Activated T-helper 1 cell treated with Interleukin-2 at 50 U/mL for 16 hours (primary cell): ENCODE data around the gene ZNF618.

Source experiments
- DNase-seq: peaks from one replicate; pipeline ENCODE4 v3.0.0-alpha.2; 2020; ENCODE audit warnings: low read depth

Gene ZNF618

DNA sequence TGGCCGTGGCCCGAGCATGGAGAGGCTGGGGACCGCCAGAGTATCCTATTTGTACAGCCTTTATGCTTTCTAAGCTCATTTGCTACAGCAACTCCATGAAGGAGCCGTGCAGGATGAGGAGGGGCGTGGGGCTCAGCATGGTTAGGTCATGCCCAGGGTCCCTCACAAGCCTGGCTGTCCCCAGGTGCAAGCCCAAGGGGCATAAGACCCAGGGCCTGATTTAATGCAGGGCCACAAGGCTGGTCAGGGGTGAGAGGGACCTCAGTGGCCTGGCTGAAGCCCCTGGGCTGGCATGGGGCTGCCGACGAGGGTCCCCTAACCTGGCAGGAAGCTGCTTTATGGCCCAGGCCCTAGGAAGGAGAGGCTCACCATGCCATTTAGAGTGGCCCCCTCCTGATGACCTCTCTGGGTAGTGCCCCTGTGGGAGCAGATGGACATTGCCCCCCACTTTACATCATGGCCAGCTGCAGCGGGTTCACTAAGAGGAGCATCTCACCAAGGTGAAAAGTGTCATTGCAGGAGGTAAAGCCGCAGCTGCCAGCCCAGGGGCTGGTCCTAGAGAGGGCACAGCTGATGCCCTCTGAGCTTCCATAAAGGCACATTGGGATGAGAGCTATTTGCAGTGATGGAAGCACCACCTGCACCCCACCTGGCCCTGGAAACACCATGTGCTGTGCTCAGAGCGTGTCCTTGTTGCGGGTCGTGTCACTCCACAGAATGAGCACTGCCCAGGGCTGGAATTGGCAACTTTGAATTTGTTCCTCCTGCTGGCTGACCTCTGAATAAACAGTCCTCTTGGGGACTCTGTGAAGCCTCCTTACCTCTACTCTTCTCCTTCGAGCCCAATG lies 58.9 kb downstream of the ZNF618 start:
- no peak for DNase-seq

DNA sequence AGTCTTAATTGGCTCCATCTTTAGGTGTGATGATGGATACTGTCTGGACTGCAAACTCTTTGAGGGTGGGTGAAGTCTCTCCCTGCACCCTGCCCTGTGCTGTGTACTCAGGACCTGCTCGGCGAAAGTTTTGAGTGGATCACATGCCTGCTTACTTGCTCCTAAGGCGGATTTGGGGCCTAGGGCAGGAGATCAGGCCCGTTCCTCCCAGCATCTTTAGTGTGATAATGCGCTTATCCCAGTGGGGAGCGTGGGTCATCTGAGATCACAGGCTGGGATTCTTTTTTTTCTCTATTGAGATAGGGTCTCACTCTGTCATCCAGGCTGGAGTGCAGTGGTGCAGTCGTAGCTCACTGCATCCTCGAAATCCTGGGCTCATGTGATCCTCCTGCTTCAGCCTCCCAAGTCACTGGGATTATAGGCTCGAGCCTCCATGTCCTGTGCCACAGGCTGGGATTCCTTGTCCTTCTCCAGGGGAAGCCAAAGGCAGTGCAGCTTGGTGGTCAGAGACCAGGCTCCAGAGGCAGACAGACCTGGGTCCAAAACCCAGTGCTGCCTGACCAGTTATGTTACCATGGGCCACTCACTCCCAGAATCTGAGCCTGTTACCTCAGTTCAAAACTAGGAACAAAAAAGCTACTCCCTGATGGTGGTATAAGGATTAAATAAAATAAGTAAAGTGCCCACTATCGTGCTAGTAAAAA lies 59.7 kb downstream of the ZNF618 start:
- DNase-seq: no peak

- no peak for DNase-seq
Measured at GRCh38 chr9:113940077-113940476, 64.0 kb downstream of the ZNF618 start.

- no peak for DNase-seq
Measured at GRCh38 chr9:113941056-113941455, 64.9 kb downstream of the ZNF618 start.

- no peak for DNase-seq
Measured at GRCh38 chr9:113941526-113941925, 65.4 kb downstream of the ZNF618 start.

GRCh38 chr9:113943112-113944009 lies 67.3 kb downstream of the ZNF618 start:
- no peak for DNase-seq

DNA sequence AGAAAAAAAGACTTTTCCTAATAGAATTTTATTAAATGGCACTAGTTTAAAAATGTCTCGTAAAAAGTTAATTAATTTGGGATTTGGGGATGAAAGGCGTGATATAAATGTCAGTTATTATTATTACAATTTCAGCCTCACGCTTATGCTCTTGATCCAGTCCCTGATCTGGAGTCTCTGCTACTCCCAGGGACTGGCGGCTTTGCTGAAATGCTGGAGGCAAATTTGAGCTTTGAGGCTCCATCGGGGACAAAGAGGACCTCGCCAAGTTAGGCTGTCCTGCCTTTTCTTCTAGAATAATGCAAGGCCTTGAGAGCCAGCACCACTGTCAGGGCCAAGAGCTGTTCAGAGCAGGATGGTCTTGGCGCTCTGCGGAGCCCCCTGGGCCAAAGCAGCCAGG lies 69.7 kb downstream of the ZNF618 start:
- no peak for DNase-seq

DNA sequence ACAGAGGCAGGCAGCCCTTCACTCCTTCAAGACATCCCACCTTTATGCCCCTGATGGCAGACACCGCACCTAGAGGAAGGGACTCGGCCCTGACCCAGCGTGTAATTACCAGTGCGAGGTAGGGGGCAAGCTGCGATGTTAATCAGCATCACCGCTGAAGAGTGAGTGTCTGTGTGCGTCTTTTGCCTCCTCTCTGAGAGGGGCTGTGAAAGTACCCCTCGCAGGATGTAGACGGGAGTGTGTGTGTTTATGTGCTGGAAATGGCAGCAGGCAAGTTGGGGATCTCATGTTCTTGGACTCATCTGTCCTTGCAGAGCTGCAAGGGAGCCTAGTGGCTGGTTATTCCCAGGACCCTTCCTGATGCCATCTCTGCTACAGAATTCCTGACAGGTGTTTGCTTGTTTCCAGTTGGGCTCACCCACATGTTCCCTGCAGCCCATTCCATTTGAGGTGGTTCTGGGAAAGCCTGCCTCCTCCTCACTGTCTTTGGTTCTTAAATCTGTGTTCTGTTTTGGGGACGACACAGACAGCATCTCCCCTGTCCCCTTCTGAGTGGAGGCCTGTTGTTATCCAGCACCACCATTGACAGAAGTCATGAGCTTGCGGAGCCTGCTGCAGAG lies 70.5 kb downstream of the ZNF618 start:
- no peak for DNase-seq

GRCh38 chr9:113947941-113948340 lies 71.8 kb downstream of the ZNF618 start:
- no peak for DNase-seq

DNA sequence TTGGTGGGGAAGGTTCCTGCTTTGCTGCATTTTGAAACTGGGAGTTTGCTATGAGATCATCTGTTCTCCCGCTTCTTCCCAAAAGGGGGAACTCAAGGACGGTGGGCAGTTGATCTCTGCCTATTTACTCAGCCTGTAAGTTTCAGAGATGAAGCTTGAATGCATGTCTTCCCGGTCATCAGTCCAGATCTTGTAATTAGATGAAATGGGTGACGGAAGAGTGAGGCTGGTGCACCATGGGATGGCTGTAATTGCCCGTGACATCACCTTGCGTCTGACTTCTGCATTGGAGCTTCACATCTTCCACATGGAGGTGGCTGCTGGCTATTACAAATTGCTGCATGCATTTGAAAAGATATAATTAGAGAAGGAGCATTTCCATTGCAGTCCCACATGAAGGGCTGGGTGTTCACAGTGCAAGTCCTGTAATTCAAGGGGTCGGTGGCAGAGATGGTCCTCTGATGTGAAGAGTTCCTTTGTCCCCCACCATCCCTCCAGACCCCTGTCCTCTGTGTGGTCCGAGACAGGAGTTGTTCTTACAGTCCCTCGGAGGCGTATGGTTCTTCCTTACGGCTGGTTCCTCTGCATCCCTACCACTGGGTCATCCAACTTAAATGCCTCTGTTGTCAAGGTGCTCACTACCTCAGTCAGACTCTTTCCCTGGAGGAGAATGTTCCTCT lies 72.9 kb downstream of the ZNF618 start:
- no peak for DNase-seq

- no peak for DNase-seq
Measured at GRCh38 chr9:113949571-113950078, 73.5 kb downstream of the ZNF618 start.

GRCh38 chr9:113950195-113951031 lies 74.3 kb downstream of the ZNF618 start:
- DNase-seq: no peak

DNA sequence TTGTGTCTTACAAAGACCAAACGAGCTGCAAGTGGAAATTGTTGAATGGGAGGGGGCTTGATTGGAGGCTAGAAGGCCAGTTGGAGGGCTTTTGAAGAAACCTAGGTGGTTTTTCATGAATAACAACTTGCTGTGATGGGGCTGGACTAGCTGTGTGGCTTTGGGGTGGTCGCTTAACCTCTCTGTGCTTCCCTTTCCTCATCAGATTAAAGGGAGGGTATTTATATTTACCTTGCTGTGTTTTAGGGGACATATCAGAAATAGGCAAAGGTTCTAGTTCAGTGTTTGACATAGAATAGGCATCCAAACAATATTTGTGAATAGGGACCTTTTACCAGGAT lies 74.9 kb downstream of the ZNF618 start:
- no peak for DNase-seq

GRCh38 chr9:113952676-113953075 lies 76.6 kb downstream of the ZNF618 start:
- DNase-seq: no peak

GRCh38 chr9:113953531-113953930 lies 77.4 kb downstream of the ZNF618 start:
- DNase-seq: no peak

GRCh38 chr9:113954591-113954990 lies 78.5 kb downstream of the ZNF618 start:
- no peak for DNase-seq

DNA sequence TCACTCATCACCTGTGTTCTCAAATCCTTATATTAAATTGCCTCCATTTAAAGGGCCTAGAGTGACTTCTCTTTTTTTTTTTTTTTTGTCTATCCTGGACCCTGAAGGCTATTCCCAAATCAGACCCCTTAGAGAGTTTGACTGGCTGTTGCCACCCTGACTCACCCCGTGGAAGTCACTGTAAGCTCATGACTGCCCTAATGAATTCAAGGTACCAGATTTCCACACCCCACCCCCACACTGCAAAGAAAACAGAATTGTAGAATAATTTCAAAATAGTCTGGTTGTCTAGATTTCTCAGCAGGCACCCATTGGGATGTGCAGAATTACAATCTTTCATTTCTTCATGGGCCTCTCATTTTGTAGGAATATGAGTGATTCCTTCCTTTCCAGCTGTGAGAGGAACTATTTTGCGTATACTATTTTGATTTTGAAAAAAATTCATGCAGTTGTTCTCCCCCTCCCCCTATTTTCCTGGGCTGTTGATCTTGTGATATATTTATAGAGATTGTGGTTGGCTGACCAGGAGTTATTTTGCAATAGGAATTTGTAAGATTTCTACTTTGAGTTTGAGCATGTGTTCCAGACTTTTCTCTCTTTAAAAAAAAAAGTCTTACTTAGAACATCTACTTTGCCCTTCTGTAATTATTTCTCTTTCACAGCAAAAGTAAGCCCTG lies 79.1 kb downstream of the ZNF618 start:
- DNase-seq: no peak

GRCh38 chr9:113956901-113957300 lies 80.8 kb downstream of the ZNF618 start:
- DNase-seq: no peak

GRCh38 chr9:113957351-113957750 lies 81.2 kb downstream of the ZNF618 start:
- no peak for DNase-seq

- DNase-seq: no peak
Measured at GRCh38 chr9:113957821-113958341, 81.8 kb downstream of the ZNF618 start.
